Measurements from ENCODE around the gene PYGM.

GRCh38 chr11:64801561-64802369 is 42.0 kb upstream of the PYGM start:
- no peak for TF ChIP-seq TBP (CRISPR knock-in tag; IDR thresholded peaks at IDR 0.05)
- TF ChIP-seq SETDB1 (CRISPR knock-in tag; IDR thresholded peaks at IDR 0.05; ENCODE audit: borderline replicate concordance) = no peak

Data from HepG2 (cell line).